SK-N-SH (cell line): Measurements from ENCODE around the gene RGS6. TPM values are rescaled to one million over a fixed set of nuclear protein-coding genes. Genes with fewer than 3 reads are reported as not detected.

ENCODE experiments used
- CTCF ChIA-PET: fragments of 300-600, 350-600 bp; formaldehyde crosslinking; extraction: SDS; loops from one replicate; lab custom pipeline; 2021; lab: Yijun Ruan, JAX
- POLR2A ChIA-PET: fragments of 350-600 bp; sonication (Branson Sonifier 250); formaldehyde crosslinking; extraction: SDS; loops from one replicate; lab custom pipeline; 2020; ENCODE audit warnings: antibody characterized with exemption, inconsistent platforms; lab: Yijun Ruan, JAX
- DNase-seq: peaks from one replicate; pipeline ENCODE4 v3.0.0; 2012
- H2AFZ ChIP-seq: fragments of 200-600 bp; sonication (generic); 2 replicates; pipeline ENCODE4 v1.8.1; 2016; ENCODE audit warnings: antibody characterized with exemption, mild to moderate bottlenecking, low read depth
- H3F3A ChIP-seq: fragments of 200-600 bp; sonication (generic); replicated peaks from 2 replicates; pipeline ENCODE3; 2016; ENCODE audit warnings: antibody characterized with exemption, mild to moderate bottlenecking; ENCODE audit not compliant: insufficient read depth
- H3K27ac ChIP-seq, 2 experiments: fragments of 200-500 bp in 1 of 2; fragments of 200-600 bp in 1 of 2; sonication (Bioruptor generic) in 1 of 2; sonication (generic), shearing (Covaris generic) in 1 of 2; 2 replicates each; pipeline versions ENCODE4 v1.5.1 to v1.6.1; 2014 to 2016; ENCODE audit warnings: low read depth in 2 of 2, inconsistent platforms in 1 of 2, low read length in 1 of 2, mild to moderate bottlenecking in 1 of 2, mixed read lengths in 1 of 2
- H3K27me3 ChIP-seq: fragments of 200-600 bp; sonication (generic), shearing (Covaris generic); 2 replicates; pipeline ENCODE4 v1.6.1; 2016; ENCODE audit warnings: mixed run types; ENCODE audit not compliant: insufficient read depth
- H3K36me3 ChIP-seq, 2 experiments: fragments of 200-500 bp in 1 of 2; fragments of 200-600 bp in 1 of 2; sonication (Bioruptor generic) in 1 of 2; sonication (generic) in 1 of 2; replicated peaks in 1 of 2; 2 replicates each; pipeline versions ENCODE3 to v1.5.1; 2014 to 2016; ENCODE audit warnings: low read length in 1 of 2, mild to moderate bottlenecking in 1 of 2; ENCODE audit not compliant: insufficient read depth in 2 of 2, control insufficient read depth in 1 of 2
- H3K4me1 ChIP-seq, 2 experiments: fragments of 200-500 bp in 1 of 2; fragments of 200-600 bp in 1 of 2; sonication (Bioruptor generic) in 1 of 2; sonication (generic), shearing (Covaris generic) in 1 of 2; 2 replicates each; pipeline versions ENCODE4 v1.5.1 to v1.6.1; 2014 to 2016; ENCODE audit warnings: low read depth in 1 of 2, low read length in 1 of 2, mixed run types in 1 of 2; ENCODE audit not compliant: insufficient read depth in 2 of 2, control insufficient read depth in 1 of 2
- H3K4me2 ChIP-seq: fragments of 200-600 bp; sonication (generic), shearing (Covaris generic); 2 replicates; pipeline ENCODE4 v1.6.1; 2017; ENCODE audit warnings: mixed run types
- H3K4me3 ChIP-seq, 2 experiments: fragments of 200-500 bp in 1 of 2; fragments of 200-600 bp in 1 of 2; sonication (Bioruptor generic) in 1 of 2; sonication (generic), shearing (Covaris generic) in 1 of 2; 2 replicates each; pipeline versions ENCODE4 v1.5.1 to v1.8.1; 2014 to 2016; ENCODE audit warnings: low read depth in 2 of 2, inconsistent platforms in 1 of 2, low read length in 1 of 2, mild to moderate bottlenecking in 1 of 2, mixed read lengths in 1 of 2, moderate library complexity in 1 of 2
- H3K79me2 ChIP-seq: fragments of 200-600 bp; sonication (generic); 2 replicates; pipeline ENCODE4 v1.8.1; 2017; ENCODE audit warnings: mild to moderate bottlenecking; ENCODE audit not compliant: insufficient read depth
- H3K9ac ChIP-seq: fragments of 200-600 bp; sonication (generic); 2 replicates; pipeline ENCODE4 v1.6.1; 2017; ENCODE audit warnings: mixed run types
- H3K9me2 ChIP-seq: fragments of 200-600 bp; sonication (generic); 2 replicates; pipeline ENCODE4 v1.6.1; 2017; ENCODE audit warnings: mixed run types
- H3K9me3 ChIP-seq: fragments of 200-600 bp; sonication (generic); 2 replicates; pipeline ENCODE4 v1.6.1; 2017; ENCODE audit warnings: mixed run types, mild to moderate bottlenecking, moderate library complexity
- H4K20me1 ChIP-seq: fragments of 200-600 bp; sonication (generic); 2 replicates; pipeline ENCODE4 v1.6.1; 2017; ENCODE audit warnings: mild to moderate bottlenecking, mixed run types; ENCODE audit not compliant: insufficient read depth
- CHD2 ChIP-seq: fragments of 150-350 bp; IDR thresholded peaks from 2 replicates; pipeline ENCODE4 v1.6.1; 2018; ENCODE audit warnings: low read length; ENCODE audit not compliant: partially characterized antibody
- CTCF ChIP-seq: fragments of 200-600 bp; sonication (generic); IDR thresholded peaks from 2 replicates; pipeline ENCODE4 v1.6.1; 2017; ENCODE audit warnings: antibody characterized with exemption, mild to moderate bottlenecking, moderate library complexity
- EZH2phosphoT487 ChIP-seq: fragments of 200-600 bp; sonication (generic); IDR thresholded peaks from 2 replicates; pipeline ENCODE4 v1.6.1; 2017; ENCODE audit warnings: low read depth, mixed run types, mild to moderate bottlenecking, antibody characterized with exemption, moderate library complexity, borderline replicate concordance
- FOSL2 ChIP-seq: IDR thresholded peaks from 2 replicates; pipeline ENCODE4 v1.4.0; 2012; ENCODE audit warnings: low read depth, mild to moderate bottlenecking, moderate library complexity, borderline replicate concordance
- IRF3 ChIP-seq: fragments of 150-350 bp; IDR thresholded peaks from 2 replicates; pipeline ENCODE4 v1.6.1; 2016; ENCODE audit warnings: mild to moderate bottlenecking, low read depth, low read length
- MAX ChIP-seq: IDR thresholded peaks from 2 replicates; pipeline ENCODE4 v1.4.0; 2012; ENCODE audit warnings: low read depth
- MEF2A ChIP-seq: IDR thresholded peaks from 2 replicates; pipeline ENCODE4 v1.4.0; 2012; ENCODE audit warnings: low read depth, borderline replicate concordance
- MXI1 ChIP-seq: IDR thresholded peaks from 2 replicates; pipeline ENCODE4 v1.6.1; 2012; ENCODE audit warnings: mild to moderate bottlenecking, low read depth, low read length, improper control_type of control experiment
- NFIC ChIP-seq: IDR thresholded peaks from 2 replicates; pipeline ENCODE4 v1.4.0; 2012; ENCODE audit warnings: borderline replicate concordance
- NRF1 ChIP-seq: IDR thresholded peaks from 2 replicates; pipeline ENCODE4 v1.6.1; 2012; ENCODE audit warnings: low read depth, mild to moderate bottlenecking, low read length
- POLR2AphosphoS5 ChIP-seq: IDR thresholded peaks from 2 replicates; pipeline ENCODE4 v1.6.1; 2012; ENCODE audit warnings: low read depth, low read length
- RAD21 ChIP-seq: IDR thresholded peaks from 2 replicates; pipeline ENCODE4 v1.6.1; 2012; ENCODE audit warnings: mild to moderate bottlenecking, low read length
- REST ChIP-seq: IDR thresholded peaks from 2 replicates; pipeline ENCODE4 v1.6.1; 2012; ENCODE audit warnings: mild to moderate bottlenecking, low read depth, low read length, moderate library complexity
- SIN3A ChIP-seq: IDR thresholded peaks from 2 replicates; pipeline ENCODE4 v1.6.1; 2012; ENCODE audit warnings: low read depth, mild to moderate bottlenecking, low read length, moderate library complexity, borderline replicate concordance
- USF1 ChIP-seq: IDR thresholded peaks from 2 replicates; pipeline ENCODE4 v1.4.0; 2012; ENCODE audit warnings: low read depth, borderline replicate concordance
- USF2 ChIP-seq: fragments of 150-350 bp; IDR thresholded peaks from 2 replicates; pipeline ENCODE4 v1.6.1; 2017; ENCODE audit warnings: antibody characterized with exemption, low read length, low read depth, borderline replicate concordance
- WGBS: methylation state at CpG from one replicate; pipeline ENCODE4 v1.1.6; 2017; ENCODE audit warnings: low lambda C conversion rate; 5-methylcytosine and 5-hydroxymethylcytosine counted together
- polyA plus RNA-seq, 3 experiments: library from polyadenylated mRNA; depleted of rRNA; stranded (reverse); fragments of >200 nt; gene quantifications; 2 replicates each; pipeline ENCODE4 v1.2.3, GENCODE V29; 2012

The RGS6 gene
- polyA plus RNA-seq, 1 of the 3 experiments (the other 2 are of a cell fraction), result not detected

- H3K9me3 ChIP-seq, result no peaks in the 10 kb centered on the region
- no peaks in the 10 kb centered on the region for H3K4me1 ChIP-seq
- ChIA-PET CTCF (no interaction called here), POLR2A (no interaction called here)
- no peaks in the 10 kb centered on the region for H3K9me2 ChIP-seq
- no peak for DNase-seq
- H3F3A ChIP-seq, result no peaks in the 10 kb centered on the region
- H3K36me3 ChIP-seq, result no peaks in the 10 kb centered on the region
- H4K20me1 ChIP-seq, result no peaks in the 10 kb centered on the region
- H3K4me3 ChIP-seq, result no peak overlapping the region
- no peak overlapping the region for H3K4me2 ChIP-seq
- TF ChIP-seq MEF2A (no peak), REST (no peak), NRF1 (no peak), USF1 (no peak), IRF3 (no peak), POLR2AphosphoS5 (no peak), MXI1 (no peak), CTCF (no peak), RAD21 (no peak), MAX (no peak)
- WGBS, result 11% methylated on average over 3 of the region's 3 CpGs
- H2AFZ ChIP-seq, result no peak overlapping the region
- no peaks in the 10 kb centered on the region for H3K79me2 ChIP-seq
- H3K9ac ChIP-seq, result no peak overlapping the region
- H3K27ac ChIP-seq, result no peak overlapping the region
- H3K27me3 ChIP-seq, result no peaks in the 10 kb centered on the region; the same call in 1 of the 2 replicates
These were observed 434.4 kb downstream of the RGS6 start for GRCh38 chr14:72366619-72367018.

- CTCF ChIA-PET, result no interaction called here
- no peak for TF ChIP-seq IRF3
- TF ChIP-seq FOSL2, result no peak
- no peak for TF ChIP-seq POLR2AphosphoS5
- TF ChIP-seq EZH2phosphoT487, result no peak
- TF ChIP-seq RAD21, result no peak
- TF ChIP-seq USF2, result no peak
- TF ChIP-seq NFIC, result no peak
- no peak for TF ChIP-seq SIN3A
- no peak for TF ChIP-seq CHD2
- Histone ChIP-seq H2AFZ (no peak overlapping the region), H3K27me3 (no peaks in the 10 kb centered on the region; the same call in 1 of the 2 replicates), H3K79me2 (no peaks in the 10 kb centered on the region), H3K4me1 (no peaks in the 10 kb centered on the region), H3K27ac (no peak overlapping the region), H3K9me2 (no peaks in the 10 kb centered on the region), H3K36me3 (no peaks in the 10 kb centered on the region), H4K20me1 (no peaks in the 10 kb centered on the region), H3K9me3 (no peaks in the 10 kb centered on the region), H3K9ac (no peak overlapping the region), H3F3A (no peaks in the 10 kb centered on the region), H3K4me2 (no peak overlapping the region), H3K4me3 (no peak overlapping the region)
- DNase-seq, result no peak
- POLR2A ChIA-PET, result no interaction called here
These were observed 436.9 kb downstream of the RGS6 start for GRCh38 chr14:72369106-72369505.
